Smooth muscle cell (in vitro differentiated cells): ENCODE results near the gene DGKE. TPM values are rescaled to one million over a fixed set of nuclear protein-coding genes. Genes with fewer than 3 reads are reported as not detected.

Experiments
- DNase-seq: peaks from one replicate; lab custom pipeline; 2025; ENCODE audit not compliant: unreplicated experiment; lab: John Stamatoyannopoulos, UW
- H2AFZ ChIP-seq: fragments of 200-600 bp; sonication (generic); 2 replicates; pipeline ENCODE4 v1.6.0; 2016; ENCODE audit warnings: antibody characterized with exemption, low read depth, mild to moderate bottlenecking
- H3F3A ChIP-seq: fragments of 200-600 bp; sonication (generic); 2 replicates; pipeline ENCODE4 v1.6.0; 2017; ENCODE audit warnings: antibody characterized with exemption, low read depth
- H3K27ac ChIP-seq: fragments of 200-600 bp; sonication (generic); 2 replicates; pipeline ENCODE4 v1.5.1; 2016; ENCODE audit warnings: low read depth, mild to moderate bottlenecking
- H3K27me3 ChIP-seq: fragments of 200-600 bp; sonication (generic); 2 replicates; pipeline ENCODE4 v1.6.1; 2016; ENCODE audit warnings: low read depth, mild to moderate bottlenecking
- H3K36me3 ChIP-seq: fragments of 200-600 bp; sonication (generic); 2 replicates; pipeline ENCODE4 v1.5.1; 2016; ENCODE audit warnings: low read depth
- H3K4me1 ChIP-seq: fragments of 200-600 bp; sonication (generic); 2 replicates; pipeline ENCODE4 v1.5.1; 2016; ENCODE audit warnings: low read depth
- H3K4me2 ChIP-seq: fragments of 200-600 bp; sonication (generic); 2 replicates; pipeline ENCODE4 v1.6.0; 2016; ENCODE audit warnings: mild to moderate bottlenecking
- H3K4me3 ChIP-seq: fragments of 200-600 bp; sonication (generic); 2 replicates; pipeline ENCODE4 v1.5.1; 2016; ENCODE audit warnings: mild to moderate bottlenecking
- H3K79me2 ChIP-seq: fragments of 200-600 bp; sonication (generic); 2 replicates; pipeline ENCODE4 v1.6.0; 2016; ENCODE audit warnings: low read depth, mild to moderate bottlenecking
- H3K9ac ChIP-seq: fragments of 200-600 bp; sonication (generic); 2 replicates; pipeline ENCODE4 v1.6.0; 2016; ENCODE audit warnings: low read depth
- H3K9me3 ChIP-seq: fragments of 200-600 bp; sonication (generic); replicated peaks from 2 replicates; pipeline ENCODE4 v1.5.1; 2016; ENCODE audit warnings: low read depth
- H4K20me1 ChIP-seq: fragments of 200-600 bp; sonication (generic); 2 replicates; pipeline ENCODE4 v1.6.0; 2016; ENCODE audit warnings: low read depth
- CTCF ChIP-seq: fragments of 200-600 bp; sonication (generic); IDR thresholded peaks from 2 replicates; pipeline ENCODE4 v1.5.1; 2017; ENCODE audit warnings: borderline replicate concordance, mild to moderate bottlenecking, antibody characterized with exemption; ENCODE audit not compliant: insufficient read depth, poor library complexity, severe bottlenecking
- WGBS: methylation state at CpG from one replicate; pipeline ENCODE4 v1.1.7; 2016; ENCODE audit warnings: low lambda C conversion rate; 5-methylcytosine and 5-hydroxymethylcytosine counted together
- polyA plus RNA-seq: library from polyadenylated mRNA; unstranded; fragments of >200 nt; fragmentation: Nextera tagmentation; extraction: Ambion mirVana; gene quantifications from 2 replicates; pipeline ENCODE4 v1.2.1, GENCODE V29; 2016
- total RNA-seq: library from RNA; depleted of rRNA; stranded (reverse); fragments of >200 nt; gene quantifications from 2 replicates; pipeline ENCODE4 v1.2.3, GENCODE V29; 2014

The DGKE gene
- total and polyA plus RNA-seq, 2 experiments from 2014 or later = 1.2 to 5.9 TPM

GRCh38 chr17:56866496-56866895 is 32.5 kb downstream of the DGKE start:
- 52% methylated on average over 3 of the region's 3 CpGs for WGBS
- Histone ChIP-seq H3K27me3 (no peaks in the 10 kb centered on the region), H3K9me3 (no peaks in the 10 kb centered on the region), H4K20me1 (no peaks in the 10 kb centered on the region), H3K4me3 (no peak overlapping the region), H3K4me2 (no peak overlapping the region), H3K36me3 (no peaks in the 10 kb centered on the region), H3K4me1 (no peaks in the 10 kb centered on the region), H3K9ac (no peak overlapping the region), H3F3A (no peaks in the 10 kb centered on the region), H3K27ac (no peak overlapping the region), H2AFZ (no peak overlapping the region), H3K79me2 (no peaks in the 10 kb centered on the region)
- DNase-seq = no peak
- TF ChIP-seq CTCF = no peak

- Histone ChIP-seq H3K27ac (no peak overlapping the region), H2AFZ (no peak overlapping the region), H3K79me2 (no peaks in the 10 kb centered on the region), H3K4me2 (no peak overlapping the region), H3K9me3 (no peaks in the 10 kb centered on the region), H3K4me1 (no peaks in the 10 kb centered on the region), H3K36me3 (no peaks in the 10 kb centered on the region), H3K4me3 (no peak overlapping the region), H3K9ac (no peak overlapping the region), H3K27me3 (no peaks in the 10 kb centered on the region), H4K20me1 (no peaks in the 10 kb centered on the region), H3F3A (no peaks in the 10 kb centered on the region)
- 2% methylated on average over 2 of the region's 2 CpGs for WGBS
- no peak for DNase-seq
- TF ChIP-seq CTCF = no peak
These were observed 34.0 kb downstream of the DGKE start for GRCh38 chr17:56867948-56868376.

GRCh38 chr17:56868716-56869115 is 34.8 kb downstream of the DGKE start:
- Histone ChIP-seq H3K9me3 (no peaks in the 10 kb centered on the region), H3K4me3 (no peak overlapping the region), H3K36me3 (no peaks in the 10 kb centered on the region), H3K4me2 (no peak overlapping the region), H3F3A (no peaks in the 10 kb centered on the region), H2AFZ (no peak overlapping the region), H3K79me2 (no peaks in the 10 kb centered on the region), H3K27ac (no peak overlapping the region), H3K9ac (no peak overlapping the region), H4K20me1 (no peaks in the 10 kb centered on the region), H3K4me1 (no peaks in the 10 kb centered on the region), H3K27me3 (no peaks in the 10 kb centered on the region)
- WGBS = 94% methylated on average over 3 of the region's 3 CpGs
- DNase-seq = no peak
- no peak for TF ChIP-seq CTCF

- no peak overlapping the region for H3K27ac ChIP-seq
- TF ChIP-seq CTCF = no peak
- H3K4me1 ChIP-seq = no peaks in the 10 kb centered on the region
- no peaks in the 10 kb centered on the region for H3F3A ChIP-seq
- no peak overlapping the region for H3K4me2 ChIP-seq
- no peaks in the 10 kb centered on the region for H3K79me2 ChIP-seq
- no peaks in the 10 kb centered on the region for H3K9me3 ChIP-seq
- no peaks in the 10 kb centered on the region for H4K20me1 ChIP-seq
- no peaks in the 10 kb centered on the region for H3K27me3 ChIP-seq
- H3K9ac ChIP-seq = no peak overlapping the region
- DNase-seq = no peak
- H3K36me3 ChIP-seq = no peaks in the 10 kb centered on the region
- WGBS = 73% methylated on average over 4 of the region's 4 CpGs
- H2AFZ ChIP-seq = no peak overlapping the region
- no peak overlapping the region for H3K4me3 ChIP-seq
These were observed 36.2 kb downstream of the DGKE start for GRCh38 chr17:56870081-56870651.
